Lung microvascular endothelial cell (primary cell): ENCODE data around the gene RIPOR3. TPM values are rescaled to one million over a fixed set of nuclear protein-coding genes. Genes with fewer than 3 reads are reported as not detected.
A peak's percentile ranks its signal among the peaks of the same experiment; 100 is the strongest.
"Not testable (repeated sequence)": the region's sequence is repeated elsewhere in the genome, so short reads cannot be mapped to it uniquely, and the experiment has no call there.

ENCODE experiments used
- DNase-seq, 2 donors: peaks; one replicate each; pipeline versions ENCODE4 v3.0.0 to v3.0.0-alpha.2; 2010; ENCODE audit warnings: low read depth in 2 of 2
- total RNA-seq: library from RNA; depleted of rRNA; stranded (reverse); fragments of >200 nt; gene quantifications from 2 replicates; pipeline ENCODE4 v1.2.1, GENCODE V29; 2014

Gene RIPOR3
- total RNA-seq, 1 donor from 2014 or later, result 0.20 TPM

DNA sequence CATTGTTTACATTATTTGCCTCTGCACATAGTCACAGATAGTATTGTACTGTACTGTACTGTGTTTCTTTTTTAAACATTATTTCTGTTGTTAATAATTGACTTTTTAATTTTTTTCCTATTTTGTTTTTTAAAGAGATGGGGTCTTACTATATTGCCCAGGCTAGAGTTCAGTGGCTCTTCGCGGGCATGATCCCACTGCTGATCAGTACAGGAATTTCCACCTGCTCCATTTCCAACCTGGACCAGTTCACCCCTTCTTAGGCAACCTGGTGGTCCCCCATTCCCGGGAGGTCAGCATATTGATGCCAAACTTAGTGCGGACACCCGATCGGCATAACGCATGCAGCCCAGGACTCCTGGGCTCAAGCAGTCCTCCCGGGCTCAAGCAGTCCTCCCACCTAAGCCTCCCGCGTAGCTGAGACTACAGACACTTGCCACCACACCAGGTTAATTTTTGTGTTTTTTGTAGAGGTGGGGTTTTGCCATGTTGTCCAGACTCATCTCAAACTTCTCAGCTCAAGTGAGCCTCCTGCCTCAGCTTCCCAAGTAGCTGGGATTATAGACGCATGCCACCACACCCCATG is 133.7 kb downstream of the RIPOR3 start:
- DNase-seq, result no peak

DNA sequence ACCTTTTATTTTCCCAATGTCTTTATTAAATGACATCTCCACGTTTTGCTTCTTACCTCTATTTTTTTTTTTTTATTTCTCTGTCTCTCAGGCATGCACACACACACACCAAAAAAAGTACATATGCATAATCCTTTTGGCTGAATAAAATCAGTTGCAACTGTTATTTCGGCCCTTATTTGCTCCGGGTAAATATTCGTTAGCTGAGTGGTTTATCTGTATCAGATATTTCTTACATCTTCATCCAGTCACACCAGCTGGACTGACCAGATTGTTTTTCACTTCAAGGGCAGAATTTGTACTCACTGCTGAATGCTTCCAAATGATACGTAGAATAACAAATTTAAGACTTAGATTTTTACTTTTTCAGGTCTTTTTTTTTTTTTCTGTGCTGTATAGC is 135.7 kb downstream of the RIPOR3 start:
- no peak for DNase-seq

DNA sequence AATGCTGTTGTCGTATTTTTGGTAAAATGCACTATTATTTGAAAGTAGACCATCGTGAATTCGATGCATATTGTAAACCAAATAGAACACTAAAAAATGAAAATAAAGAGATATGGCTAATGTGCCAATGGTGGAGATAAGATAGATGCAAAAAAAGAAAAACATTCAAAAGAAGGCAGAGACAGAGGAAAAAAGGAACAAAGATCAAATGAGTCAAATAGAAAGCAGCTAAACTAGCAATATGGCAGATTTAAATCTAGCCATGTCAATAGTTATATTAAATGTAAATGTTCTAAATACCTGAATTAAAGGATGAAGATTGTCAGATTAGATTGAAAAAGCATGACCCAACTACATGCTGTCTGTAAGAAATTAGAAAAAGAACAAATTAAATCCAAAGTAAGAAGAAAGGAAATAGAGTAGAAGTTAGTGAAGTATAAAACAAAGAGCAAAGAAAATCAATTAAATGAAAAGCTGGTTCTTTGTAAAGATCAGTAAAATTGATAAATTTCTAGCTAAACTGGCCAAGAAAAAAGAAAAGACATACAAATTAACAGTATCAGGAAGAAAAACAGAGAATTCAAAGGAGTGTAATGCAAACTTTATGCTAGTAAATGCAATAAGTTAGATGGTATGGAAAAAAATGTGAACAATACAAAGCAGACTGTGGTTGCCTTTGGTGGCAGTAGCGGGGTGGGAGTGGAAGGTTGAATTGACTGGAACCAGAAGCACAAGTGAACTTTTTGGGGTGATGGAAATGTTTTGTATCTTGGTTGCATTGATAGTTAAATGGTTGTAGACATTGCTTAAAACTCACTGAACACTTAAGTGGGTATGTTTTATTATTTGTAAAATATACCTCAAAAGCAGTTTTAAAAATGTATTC is 136.4 kb downstream of the RIPOR3 start:
- DNase-seq, result no peak

DNA sequence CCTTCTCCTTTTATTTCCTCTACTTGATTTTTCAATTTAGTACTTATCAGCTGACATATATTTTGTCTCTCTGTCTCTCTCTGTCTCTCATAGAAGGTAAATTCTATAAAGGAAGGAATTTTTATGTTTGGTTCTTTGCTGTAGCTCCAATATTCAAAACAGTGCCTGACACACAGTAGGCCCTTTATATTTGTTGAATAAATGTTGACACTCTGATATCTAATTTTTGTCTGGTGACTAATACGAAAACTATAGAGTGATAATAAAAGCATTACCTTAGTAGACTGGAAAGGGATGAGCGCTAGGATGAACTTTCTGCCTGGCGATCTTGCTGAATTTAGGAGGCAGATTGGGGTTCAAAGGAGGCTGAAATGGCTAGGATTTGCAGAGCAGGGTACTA is 138.4 kb downstream of the RIPOR3 start:
- no peak for DNase-seq

DNA sequence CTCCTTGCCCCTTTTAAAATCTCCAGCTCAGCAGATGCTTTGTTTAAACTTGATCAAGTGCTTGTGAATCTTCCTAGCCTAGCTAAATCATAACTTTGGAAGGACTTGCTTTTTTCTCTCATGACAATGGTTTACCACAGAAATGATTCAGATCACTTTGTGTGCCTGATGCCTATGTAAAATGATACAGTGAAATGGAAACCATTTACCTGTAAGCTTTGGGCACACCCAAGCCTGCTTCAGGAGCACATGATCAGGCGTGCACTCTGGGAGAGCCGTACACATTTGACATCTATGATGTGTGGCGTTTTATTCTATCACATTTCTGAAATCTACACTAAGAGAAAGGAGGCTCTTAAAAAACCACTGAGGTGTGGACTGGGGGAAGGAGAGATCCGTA is 140.1 kb downstream of the RIPOR3 start:
- DNase-seq, result no peak

DNA sequence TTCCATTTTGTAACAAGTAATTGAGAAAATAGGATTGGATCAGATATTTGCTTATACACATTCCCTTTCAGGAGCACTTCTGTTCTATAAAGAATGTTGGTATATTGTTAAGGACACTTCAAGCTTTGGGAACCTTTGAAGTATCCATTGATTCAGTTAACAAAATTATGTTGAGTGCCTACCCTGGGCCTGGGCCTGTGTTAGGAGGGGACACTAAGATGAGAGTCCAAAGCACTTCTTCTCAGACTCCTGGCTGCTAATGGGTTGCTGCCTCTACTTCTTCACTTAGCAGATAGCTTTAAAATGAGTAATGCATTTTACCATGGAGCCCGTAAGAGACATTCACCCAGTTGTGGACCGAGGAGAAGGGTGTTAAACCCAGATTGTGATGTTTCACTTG is 140.8 kb downstream of the RIPOR3 start:
- no peak for DNase-seq

DNA sequence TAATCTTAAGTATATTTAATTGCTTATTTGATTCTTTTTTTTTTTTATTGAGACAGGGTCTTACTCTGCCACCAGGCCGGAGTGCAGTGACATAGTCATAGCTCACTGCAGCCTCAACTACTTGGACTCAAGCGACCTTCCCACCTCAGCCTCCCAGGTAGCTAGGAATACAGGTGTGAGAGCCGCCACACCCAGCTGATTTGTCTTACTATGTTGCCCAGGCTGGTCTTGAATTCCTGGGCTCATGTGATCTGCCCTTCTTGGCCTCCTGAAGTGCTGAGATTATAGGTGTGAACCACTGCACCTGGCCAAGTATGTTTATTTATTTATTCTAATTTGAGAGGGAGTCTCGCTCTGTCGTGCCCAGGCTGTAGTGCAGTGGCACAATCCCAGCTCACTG is 142.9 kb downstream of the RIPOR3 start:
- no peak for DNase-seq

DNA sequence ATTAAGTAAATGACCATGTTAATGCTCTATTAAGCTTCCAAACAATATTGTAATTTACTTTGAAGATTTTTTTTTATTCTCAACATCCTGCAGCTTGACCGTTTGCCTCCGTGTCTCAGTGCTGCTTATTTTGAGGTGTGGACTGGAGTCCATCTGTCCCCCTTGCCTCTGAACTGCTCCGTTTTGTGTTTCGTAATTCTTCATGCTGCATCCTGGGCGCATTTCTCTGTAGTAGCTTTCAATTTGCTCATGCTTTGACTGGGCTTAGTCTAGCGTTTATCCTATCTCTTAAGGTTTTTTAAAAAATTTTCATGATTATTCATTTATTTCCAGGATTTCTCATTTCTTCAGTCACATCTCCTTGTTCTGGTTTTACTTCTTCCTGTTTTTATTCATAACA is 143.4 kb downstream of the RIPOR3 start:
- no peak for DNase-seq

DNA sequence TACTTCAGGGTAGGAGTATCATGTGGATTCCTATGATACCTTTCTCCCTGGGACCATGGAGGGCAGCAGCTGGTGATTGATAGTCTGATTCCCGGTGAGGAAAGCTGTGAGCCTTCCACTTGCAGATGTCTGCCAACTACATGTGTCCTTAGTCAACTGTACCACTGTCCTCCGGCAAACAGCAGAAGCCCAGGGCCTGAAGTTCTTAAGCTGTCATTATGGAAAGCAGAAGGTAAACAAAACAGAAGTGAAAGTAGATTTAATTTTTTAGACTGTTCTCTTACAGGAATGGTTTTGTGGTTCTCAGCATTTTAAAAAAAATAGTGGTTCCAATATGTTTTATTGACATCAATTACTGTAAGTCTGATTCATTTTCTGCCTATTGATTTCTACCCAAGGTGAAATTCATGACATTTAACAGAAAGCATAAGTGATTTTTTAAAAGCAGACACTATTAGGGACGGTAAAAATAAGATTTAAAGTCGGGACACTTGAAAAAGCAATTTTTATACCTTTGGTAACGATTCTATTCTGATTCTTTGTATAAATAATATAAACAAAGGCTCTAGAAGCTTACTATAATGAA is 144.5 kb downstream of the RIPOR3 start:
- DNase-seq, result no peak

DNA sequence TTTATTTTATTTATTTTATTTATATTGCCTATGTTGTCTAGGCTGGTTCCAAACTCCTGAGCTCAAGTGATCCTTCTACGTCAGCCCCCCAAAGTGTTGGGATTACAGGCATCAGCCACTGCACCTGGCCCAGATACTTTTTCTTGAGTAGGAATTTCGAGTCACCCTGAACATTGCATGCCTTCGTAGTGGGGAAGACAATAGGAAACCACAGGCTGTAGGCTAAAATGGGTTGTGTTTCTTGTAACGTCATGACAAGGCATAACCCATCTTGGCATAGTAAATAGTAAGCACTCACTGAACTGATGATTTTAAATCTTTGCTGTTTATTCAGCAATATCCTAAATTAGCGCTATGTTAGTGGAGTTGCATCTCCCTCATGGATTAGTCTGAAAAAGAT is 146.2 kb downstream of the RIPOR3 start:
- no peak for DNase-seq

DNA sequence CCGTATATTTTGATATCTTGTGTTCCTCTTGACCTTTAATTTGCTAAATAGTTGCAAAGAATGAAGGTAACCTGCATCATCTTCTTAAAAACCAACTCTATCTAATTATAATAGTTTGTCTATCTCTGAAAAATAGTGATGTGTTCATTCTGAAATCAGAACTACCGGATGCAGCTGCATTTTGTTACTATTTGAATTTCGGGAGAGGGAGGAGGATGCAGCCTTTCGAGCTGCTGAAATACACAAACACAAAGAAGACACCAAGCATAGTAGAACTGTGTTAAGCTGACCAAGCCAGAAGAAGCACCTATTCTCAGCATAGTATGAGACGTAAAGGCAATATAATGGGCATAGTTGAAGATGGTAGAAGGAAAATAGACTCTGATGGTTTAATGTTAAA is 148.0 kb downstream of the RIPOR3 start:
- DNase-seq, result peak in 1 of 2 donors; percentile 53

DNA sequence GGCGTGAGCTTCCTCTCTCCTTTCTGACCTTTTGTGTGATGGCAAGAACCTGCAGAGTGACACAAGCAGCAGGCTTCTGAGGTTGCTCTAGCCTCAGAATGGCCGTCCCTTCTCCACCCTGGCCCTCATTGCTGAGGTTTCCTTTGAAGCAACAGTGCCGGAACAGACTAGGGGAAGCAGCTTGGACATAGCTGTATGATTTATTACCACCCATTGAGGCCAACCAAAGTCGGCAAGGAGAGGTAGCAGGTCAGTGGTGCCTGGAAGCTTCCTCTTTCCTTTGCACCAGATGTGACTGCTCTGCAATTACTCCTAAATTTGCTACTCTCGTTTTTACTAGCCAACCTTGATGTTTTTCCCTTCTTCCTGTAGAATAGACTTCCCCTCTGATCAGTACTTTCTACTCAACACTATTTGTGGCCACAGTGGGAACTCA is 149.7 kb downstream of the RIPOR3 start:
- peak in 1 of 2 donors; percentile 82 for DNase-seq

DNA sequence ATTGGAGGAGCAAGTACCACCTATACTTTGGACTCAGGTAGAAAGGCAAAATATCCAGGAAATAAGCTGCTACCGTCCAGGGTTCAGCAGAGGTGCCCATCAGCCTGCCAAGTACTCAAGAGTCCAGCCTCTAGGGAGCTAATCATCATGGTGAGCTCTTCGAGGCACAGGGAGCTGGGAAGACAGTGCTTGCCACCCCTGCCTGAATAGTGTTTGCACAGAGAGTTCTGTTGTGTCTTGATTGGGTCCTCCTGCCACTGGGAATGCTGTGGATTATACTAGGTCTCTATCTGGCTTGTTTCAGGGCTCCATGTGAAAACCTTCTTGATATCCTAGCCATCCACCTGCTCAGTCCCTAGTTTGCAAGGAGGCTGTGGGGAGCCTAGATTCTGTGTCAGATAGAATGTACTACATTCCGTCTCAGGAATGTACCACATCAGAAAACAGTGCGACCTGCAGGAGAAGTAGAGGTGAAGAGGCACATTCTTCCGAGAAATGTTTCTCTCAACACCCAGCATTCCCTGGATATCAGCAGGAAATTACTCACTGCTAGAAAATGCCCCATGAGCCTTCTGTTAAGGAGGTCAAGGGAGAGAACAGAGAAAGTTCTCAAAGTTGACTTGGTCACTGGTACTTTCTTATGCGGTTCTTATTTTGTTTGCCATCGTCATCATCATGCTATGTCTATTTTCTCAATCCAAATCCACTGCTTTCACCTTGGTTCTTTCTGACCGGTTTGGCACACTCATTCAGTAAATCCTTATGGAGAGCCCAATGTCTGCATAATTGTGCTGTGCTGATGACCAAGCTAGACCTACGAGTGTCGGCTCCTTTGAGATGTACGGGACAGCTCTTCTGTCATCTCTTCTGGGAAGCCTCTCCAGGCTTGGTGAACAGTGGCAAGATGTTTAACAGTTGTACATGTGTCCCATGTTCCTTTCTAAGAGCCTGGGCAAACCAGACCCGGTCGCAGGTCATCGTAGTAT is 150.4 kb downstream of the RIPOR3 start:
- peak in 1 of 2 donors; percentile 94 for DNase-seq

DNA sequence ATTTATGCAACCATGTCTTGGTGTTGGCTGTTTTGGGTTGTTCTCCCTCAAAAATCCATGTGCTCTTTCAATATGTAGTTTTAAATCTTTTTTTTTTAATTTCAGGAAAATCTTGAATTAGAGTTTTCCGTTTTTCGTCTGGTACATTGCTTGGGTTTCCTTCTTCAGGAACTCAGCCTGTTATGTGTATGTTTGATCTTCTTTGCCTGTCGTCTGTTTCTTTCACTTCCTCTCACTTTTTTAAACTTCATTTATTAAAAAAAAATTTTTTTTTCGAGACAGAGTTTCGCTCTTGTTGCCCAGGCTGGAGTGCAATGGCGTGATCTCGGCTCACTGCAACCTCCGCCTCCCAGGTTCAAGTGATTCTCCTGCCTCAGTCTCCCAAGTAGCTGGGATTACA is 151.5 kb downstream of the RIPOR3 start:
- not testable (repeated sequence) for DNase-seq

DNA sequence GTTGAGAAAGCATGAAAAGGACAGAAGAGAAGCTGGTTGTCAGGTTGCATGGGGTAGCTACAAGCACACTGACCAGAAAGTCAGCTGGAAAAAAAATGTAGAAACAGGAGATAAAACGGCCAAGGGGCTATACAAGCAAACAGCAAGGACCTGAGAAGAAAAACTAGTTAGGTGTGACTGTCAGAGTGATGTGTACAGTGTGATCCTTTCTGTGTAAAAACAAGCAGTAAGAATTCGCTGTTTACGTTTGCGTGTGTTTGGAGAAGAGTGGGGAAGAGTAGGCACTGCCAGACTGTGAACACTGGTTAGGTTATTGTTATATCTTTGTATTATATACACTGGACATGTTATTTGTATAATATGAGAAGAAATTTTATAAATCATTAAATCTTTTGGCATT is 153.1 kb downstream of the RIPOR3 start:
- DNase-seq, result no peak

DNA sequence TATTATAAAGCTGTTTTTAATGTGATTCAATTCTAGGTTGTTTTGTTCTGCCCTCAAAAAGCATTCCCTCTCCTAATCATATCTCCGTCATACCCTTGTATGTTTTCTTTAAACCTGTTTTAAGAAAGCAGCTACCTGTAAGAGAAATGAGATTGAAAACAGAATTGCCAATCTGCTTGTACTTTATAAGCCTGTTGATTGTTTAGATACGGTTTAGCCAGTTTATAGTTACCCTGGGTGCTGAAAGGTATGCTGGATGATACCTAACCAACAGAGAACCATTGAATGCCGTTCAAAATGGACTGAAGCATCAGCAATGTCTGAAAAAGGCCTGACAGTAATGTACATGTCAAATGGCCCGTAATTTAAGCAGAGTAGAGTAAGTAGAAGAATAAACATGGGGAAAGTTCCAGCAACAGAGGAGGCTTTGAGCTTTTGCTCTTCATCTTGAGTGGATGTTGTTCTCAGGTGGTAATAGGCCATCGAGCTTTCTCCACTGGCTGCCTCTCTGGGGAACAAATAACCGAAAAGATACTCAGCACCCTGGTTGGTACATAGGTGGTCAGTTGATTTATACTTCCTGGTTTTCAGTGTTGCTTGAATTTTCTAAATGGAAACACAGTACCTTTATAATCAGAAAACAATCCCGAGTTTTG is 153.7 kb downstream of the RIPOR3 start:
- no peak for DNase-seq

DNA sequence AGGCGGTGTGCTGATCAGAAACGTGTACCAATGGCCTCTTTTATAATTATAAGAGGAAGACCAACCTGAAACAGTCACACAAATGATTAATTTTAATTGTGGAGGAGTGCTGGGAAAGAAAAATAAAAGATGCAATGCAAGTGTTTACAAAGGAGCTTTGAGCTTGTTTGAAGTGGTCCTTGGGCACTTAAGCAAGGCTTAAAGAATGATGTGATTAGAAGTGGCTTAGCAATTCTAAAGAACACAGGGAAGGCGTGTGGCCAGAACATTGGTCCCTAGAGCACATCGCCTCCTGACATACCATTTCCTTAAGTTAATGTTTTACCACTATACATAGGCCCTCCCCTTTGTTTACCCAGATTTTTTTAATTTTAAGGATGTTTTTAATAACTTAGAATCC is 155.0 kb downstream of the RIPOR3 start:
- DNase-seq, result no peak
